ENCODE measurements around the gene GYG1. TPM values are rescaled to one million over a fixed set of nuclear protein-coding genes. Genes with fewer than 3 reads are reported as not detected.

The GYG1 gene
- total and polyA plus RNA-seq, 2 experiments from 2014 or later: 11.2 to 47.8 TPM

DNA sequence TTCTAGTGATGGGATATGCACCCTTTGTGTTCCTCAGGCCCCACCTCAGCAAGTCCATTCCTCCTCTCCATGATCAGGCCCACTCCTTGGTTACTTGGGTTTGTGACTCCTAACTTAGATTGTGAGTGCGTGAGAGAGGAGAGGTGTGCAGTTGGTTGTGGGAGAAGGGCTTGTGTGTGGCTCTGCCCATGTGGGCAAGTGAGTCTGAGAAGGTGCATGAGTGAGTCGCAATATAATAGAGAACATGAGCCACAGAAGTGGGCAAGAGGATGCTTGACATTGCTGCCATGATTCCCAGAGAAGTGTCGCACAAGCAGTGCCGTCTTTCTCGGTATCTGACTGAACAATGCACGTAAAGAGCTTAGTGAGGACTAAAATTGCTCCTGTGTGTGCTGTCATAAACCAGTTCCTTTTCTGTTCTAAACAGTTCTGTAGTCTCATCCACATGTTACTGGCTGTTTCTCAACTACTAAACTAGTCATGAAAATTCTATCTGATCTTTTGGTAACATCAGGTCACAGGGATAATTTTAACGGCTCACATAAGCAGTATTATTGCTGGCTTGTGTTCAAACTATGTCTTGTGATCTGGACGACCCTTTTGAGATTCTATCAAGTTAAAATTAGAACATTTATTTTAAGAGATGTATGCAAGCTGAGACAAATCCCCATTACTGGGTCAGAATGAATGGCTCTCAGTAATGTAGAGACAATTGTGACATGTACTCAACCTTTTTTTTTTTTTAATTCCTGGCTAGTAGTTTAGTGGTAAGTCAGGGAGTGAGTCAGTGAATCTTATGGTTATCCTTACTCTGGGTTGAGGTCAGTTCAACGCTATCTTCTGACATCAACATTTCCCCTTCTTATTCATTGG is 25.6 kb downstream of the GYG1 start:
- Histone ChIP-seq H3K4me3 (no peak overlapping the region), H3K27ac (no peak overlapping the region), H3K9me3 (ENCODE audit: low read depth) (no peaks in the 10 kb centered on the region), H3K4me1 (ENCODE audit: low read depth) (peaks cover 4% of the 10 kb centered on the region), H3K27me3 (no peaks in the 10 kb centered on the region), H3K36me3 (no peaks in the 10 kb centered on the region)
- TF ChIP-seq, protein P1, sequence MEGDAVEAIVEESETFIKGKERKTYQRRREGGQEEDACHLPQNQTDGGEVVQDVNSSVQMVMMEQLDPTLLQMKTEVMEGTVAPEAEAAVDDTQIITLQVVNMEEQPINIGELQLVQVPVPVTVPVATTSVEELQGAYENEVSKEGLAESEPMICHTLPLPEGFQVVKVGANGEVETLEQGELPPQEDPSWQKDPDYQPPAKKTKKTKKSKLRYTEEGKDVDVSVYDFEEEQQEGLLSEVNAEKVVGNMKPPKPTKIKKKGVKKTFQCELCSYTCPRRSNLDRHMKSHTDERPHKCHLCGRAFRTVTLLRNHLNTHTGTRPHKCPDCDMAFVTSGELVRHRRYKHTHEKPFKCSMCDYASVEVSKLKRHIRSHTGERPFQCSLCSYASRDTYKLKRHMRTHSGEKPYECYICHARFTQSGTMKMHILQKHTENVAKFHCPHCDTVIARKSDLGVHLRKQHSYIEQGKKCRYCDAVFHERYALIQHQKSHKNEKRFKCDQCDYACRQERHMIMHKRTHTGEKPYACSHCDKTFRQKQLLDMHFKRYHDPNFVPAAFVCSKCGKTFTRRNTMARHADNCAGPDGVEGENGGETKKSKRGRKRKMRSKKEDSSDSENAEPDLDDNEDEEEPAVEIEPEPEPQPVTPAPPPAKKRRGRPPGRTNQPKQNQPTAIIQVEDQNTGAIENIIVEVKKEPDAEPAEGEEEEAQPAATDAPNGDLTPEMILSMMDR (IDR thresholded peaks at IDR 0.05; ENCODE audit: low read depth, low read length): no peak
- peak in 1 of 2 donors; percentile 88 for DNase-seq (ENCODE audit: low read depth in 1 of 2, low spot score in 1 of 2)

GRCh38 chr3:149018247-149018646 is 26.9 kb downstream of the GYG1 start:
- DNase-seq (ENCODE audit: low read depth in 1 of 2, low spot score in 1 of 2): peak in 1 of 2 donors; percentile 87
- Histone ChIP-seq H3K27ac (no peak overlapping the region), H3K9me3 (ENCODE audit: low read depth) (no peaks in the 10 kb centered on the region), H3K4me3 (no peak overlapping the region), H3K36me3 (no peaks in the 10 kb centered on the region), H3K27me3 (no peaks in the 10 kb centered on the region), H3K4me1 (ENCODE audit: low read depth) (peaks cover 4% of the 10 kb centered on the region)
- TF ChIP-seq, protein P1 (IDR thresholded peaks at IDR 0.05; ENCODE audit: low read depth, low read length): no peak

DNA sequence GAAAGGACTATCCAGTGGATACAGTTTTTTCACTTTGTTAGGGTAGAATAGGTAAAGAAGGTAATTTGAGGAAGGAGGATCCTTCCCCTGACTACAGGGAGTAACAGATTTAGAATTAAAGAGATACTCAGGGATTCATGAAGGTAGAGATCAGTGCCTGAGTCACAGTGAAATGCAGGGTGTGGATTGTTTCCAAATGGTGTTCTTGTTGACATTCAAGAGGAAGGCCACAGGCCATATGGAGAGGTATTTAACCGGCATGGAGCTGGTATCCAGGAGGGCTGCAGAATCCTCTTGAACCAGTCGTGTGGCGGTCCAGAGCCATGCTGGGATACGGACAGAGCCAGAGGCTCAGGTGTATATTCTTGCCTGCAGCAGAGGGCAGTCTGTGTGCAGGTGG is 28.2 kb downstream of the GYG1 start:
- no peak for DNase-seq (ENCODE audit: low read depth in 1 of 2, low spot score in 1 of 2)
- Histone ChIP-seq H3K9me3 (ENCODE audit: low read depth) (no peaks in the 10 kb centered on the region), H3K4me3 (no peak overlapping the region), H3K27me3 (no peaks in the 10 kb centered on the region), H3K36me3 (peaks cover 5% of the 10 kb centered on the region), H3K27ac (no peak overlapping the region), H3K4me1 (ENCODE audit: low read depth) (peaks cover 4% of the 10 kb centered on the region)
- TF ChIP-seq, protein P1 (IDR thresholded peaks at IDR 0.05; ENCODE audit: low read depth, low read length): no peak

- H3K9me3 ChIP-seq (ENCODE audit: low read depth): peaks cover 6% of the 10 kb centered on the region
These were observed 29.0 kb downstream of the GYG1 start for GRCh38 chr3:149020196-149020838.

GRCh38 chr3:149020839-149021252 is 29.5 kb downstream of the GYG1 start:
- no peak for DNase-seq (ENCODE audit: low read depth in 1 of 2, low spot score in 1 of 2)

More at GRCh38 chr3:149020196-149020838, 29.0 kb downstream of the GYG1 start:
- Histone ChIP-seq H3K36me3 (peaks cover 10% of the 10 kb centered on the region), H3K4me1 (ENCODE audit: low read depth) (peaks cover 4% of the 10 kb centered on the region), H3K27me3 (no peaks in the 10 kb centered on the region), H3K4me3 (no peak overlapping the region), H3K27ac (no peak overlapping the region)
- TF ChIP-seq, protein P1 (IDR thresholded peaks at IDR 0.05; ENCODE audit: low read depth, low read length): no peak
- peak in 1 of 2 donors; percentile 65 for DNase-seq (ENCODE audit: low read depth in 1 of 2, low spot score in 1 of 2)

More at GRCh38 chr3:149020839-149021252, 29.5 kb downstream of the GYG1 start:
- Histone ChIP-seq H3K4me3 (no peak overlapping the region), H3K9me3 (ENCODE audit: low read depth) (peaks cover 6% of the 10 kb centered on the region), H3K4me1 (ENCODE audit: low read depth) (peaks cover 4% of the 10 kb centered on the region), H3K27ac (no peak overlapping the region), H3K27me3 (no peaks in the 10 kb centered on the region), H3K36me3 (peaks cover 10% of the 10 kb centered on the region)
- TF ChIP-seq, protein P1 (IDR thresholded peaks at IDR 0.05; ENCODE audit: low read depth, low read length): no peak

Measured in cardiac muscle cell (in vitro differentiated cells and primary cell).